IMR-90 (cell line): Measurements from ENCODE around the gene MYCBPAP.

Source experiments
- BHLHE40 ChIP-seq: fragments of 150-350 bp; IDR thresholded peaks from 2 replicates; pipeline ENCODE4 v1.6.1; 2016; ENCODE audit warnings: mild to moderate bottlenecking, low read depth, low read length
- CEBPB ChIP-seq: IDR thresholded peaks from 2 replicates; pipeline ENCODE4 v1.6.1; 2012; ENCODE audit warnings: low read depth, low read length, improper control_type of control experiment
- CHD1 ChIP-seq: IDR thresholded peaks from 2 replicates; pipeline ENCODE4 v1.6.1; 2012; ENCODE audit warnings: low read depth, low read length, improper control_type of control experiment
- CTCF ChIP-seq: conservative IDR thresholded peaks from 2 replicates; pipeline ENCODE4 v1.5.1; 2012; ENCODE audit warnings: mild to moderate bottlenecking, low read depth, low read length, improper control_type of control experiment
- ELK1 ChIP-seq: fragments of 150-350 bp; IDR thresholded peaks from 2 replicates; pipeline ENCODE4 v1.6.1; 2016; ENCODE audit warnings: low read depth, mild to moderate bottlenecking, low read length, moderate library complexity, borderline replicate concordance
- FOS ChIP-seq: fragments of 150-350 bp; IDR thresholded peaks from 2 replicates; pipeline ENCODE4 v1.6.1; 2016; ENCODE audit warnings: low read depth, low read length
- POLR2A ChIP-seq: IDR thresholded peaks from 2 replicates; pipeline ENCODE4 v1.6.1; 2012; ENCODE audit warnings: mild to moderate bottlenecking, low read depth, low read length
- RAD21 ChIP-seq: IDR thresholded peaks from 2 replicates; pipeline ENCODE4 v1.6.1; 2012; ENCODE audit warnings: low read length, improper control_type of control experiment
- RCOR1 ChIP-seq: IDR thresholded peaks from 2 replicates; pipeline ENCODE4 v1.6.1; 2012; ENCODE audit warnings: mild to moderate bottlenecking, low read length, improper control_type of control experiment; ENCODE audit not compliant: insufficient replicate concordance
- RFX5 ChIP-seq: IDR thresholded peaks from 2 replicates; pipeline ENCODE4 v1.8.0; 2012; ENCODE audit warnings: low read depth, mild to moderate bottlenecking, low read length, moderate library complexity
- SMC3 ChIP-seq: fragments of 150-350 bp; IDR thresholded peaks from 2 replicates; pipeline ENCODE4 v1.6.1; 2016; ENCODE audit warnings: low read depth, mild to moderate bottlenecking, antibody characterized with exemption, low read length, moderate library complexity
- USF2 ChIP-seq: fragments of 150-350 bp; IDR thresholded peaks from 2 replicates; pipeline ENCODE4 v1.6.1; 2017; ENCODE audit warnings: mild to moderate bottlenecking, antibody characterized with exemption, low read length, low read depth

GRCh38 chr17:50562242-50563091, 54.2 kb downstream of the MYCBPAP start:
- TF ChIP-seq CTCF (no peak), POLR2A (no peak), RAD21 (no peak), ELK1 (no peak), FOS (no peak), RFX5 (no peak), CEBPB (no peak), CHD1 (no peak), USF2 (no peak), SMC3 (no peak), RCOR1 (no peak), BHLHE40 (no peak)
